GM12864 (cell line): Measurements from ENCODE around the gene DOK5.

ENCODE experiments used
- DNase-seq: peaks from one replicate; pipeline ENCODE4 v3.0.0-alpha.2; 2011; ENCODE audit warnings: low read depth
- H3K4me3 ChIP-seq: 2 replicates; pipeline ENCODE4 v1.5.1; 2011; ENCODE audit warnings: mild to moderate bottlenecking, low read depth, low read length, control low read depth
- CTCF ChIP-seq: IDR thresholded peaks from 2 replicates; pipeline ENCODE4 v1.5.1; 2011; ENCODE audit warnings: low read depth, mild to moderate bottlenecking, moderate library complexity, low read length, control low read depth, inconsistent platforms; ENCODE audit errors: missing control alignments

Gene DOK5

GRCh38 chr20:54585217-54585616 lies 109.8 kb downstream of the DOK5 start:
- H3K4me3 ChIP-seq = no peak overlapping the region
- TF ChIP-seq CTCF = no peak
- no peak for DNase-seq

- TF ChIP-seq CTCF = no peak
- no peak for DNase-seq
- H3K4me3 ChIP-seq = no peak overlapping the region
Observed at GRCh38 chr20:54587408-54587807, 112.0 kb downstream of the DOK5 start.

- DNase-seq = no peak
- no peak for TF ChIP-seq CTCF
Observed at GRCh38 chr20:54589402-54590030, 114.1 kb downstream of the DOK5 start.

GRCh38 chr20:54590856-54591255 lies 115.5 kb downstream of the DOK5 start:
- TF ChIP-seq CTCF = no peak
- DNase-seq = no peak
- no peak overlapping the region for H3K4me3 ChIP-seq

More at GRCh38 chr20:54589402-54590030, 114.1 kb downstream of the DOK5 start:
- H3K4me3 ChIP-seq = no peak overlapping the region

- no peak for DNase-seq
- no peak for TF ChIP-seq CTCF
- no peak overlapping the region for H3K4me3 ChIP-seq
Observed at GRCh38 chr20:54596651-54597050, 121.3 kb downstream of the DOK5 start.

- no peak overlapping the region for H3K4me3 ChIP-seq
- TF ChIP-seq CTCF = no peak
- DNase-seq = no peak
Observed at GRCh38 chr20:54598352-54598751, 123.0 kb downstream of the DOK5 start.

- no peak for DNase-seq
- TF ChIP-seq CTCF = no peak
- no peak overlapping the region for H3K4me3 ChIP-seq
Observed at GRCh38 chr20:54600634-54601033, 125.2 kb downstream of the DOK5 start.
